ENCODE data around the gene PXDN.

The PXDN gene

GRCh38 chr2:1755436-1756191, 11.3 kb upstream of the PXDN start:
- H3K27me3 Mint-ChIP-seq = peaks cover 0 to 27% of the 10 kb centered on the region in 2 donors
- no peak overlapping the region for H3K4me3 Mint-ChIP-seq
- H3K27ac Mint-ChIP-seq = no peak overlapping the region

GRCh38 chr2:1754461-1755170, 10.3 kb upstream of the PXDN start:
- peaks cover 0 to 3% of the 10 kb centered on the region in 2 donors for H3K4me1 Mint-ChIP-seq (ENCODE audit: low read depth in 2 of 2)
- DNase-seq = no peak
- H3K27ac Mint-ChIP-seq = no peak overlapping the region
- no peak for ATAC-seq (replicated peaks)
- no peak overlapping the region for H3K4me3 Mint-ChIP-seq
- H3K36me3 Mint-ChIP-seq (ENCODE audit: insufficient read depth) = no peaks in the 10 kb centered on the region
- H3K9me3 Mint-ChIP-seq = peaks cover 8 to 9% of the 10 kb centered on the region in 2 donors
- peaks cover 0 to 22% of the 10 kb centered on the region in 2 donors for H3K27me3 Mint-ChIP-seq

More at GRCh38 chr2:1755436-1756191, 11.3 kb upstream of the PXDN start:
- Mint-ChIP-seq H3K4me1 (ENCODE audit: low read depth in 2 of 2) (peaks cover 0 to 3% of the 10 kb centered on the region in 2 donors), H3K9me3 (peaks cover 8 to 9% of the 10 kb centered on the region in 2 donors), H3K36me3 (ENCODE audit: insufficient read depth) (no peaks in the 10 kb centered on the region)
- no peak for DNase-seq
- no peak for ATAC-seq (replicated peaks)

- no peak overlapping the region for H3K4me3 Mint-ChIP-seq
- no peak for ATAC-seq (replicated peaks)
- DNase-seq = no peak
- H3K9me3 Mint-ChIP-seq = peaks cover 8 to 9% of the 10 kb centered on the region in 2 donors
- peaks cover 0 to 3% of the 10 kb centered on the region in 2 donors for H3K4me1 Mint-ChIP-seq (ENCODE audit: low read depth in 2 of 2)
- peaks cover 0 to 26% of the 10 kb centered on the region in 2 donors for H3K27me3 Mint-ChIP-seq
- H3K36me3 Mint-ChIP-seq (ENCODE audit: insufficient read depth) = no peaks in the 10 kb centered on the region
- H3K27ac Mint-ChIP-seq = no peak overlapping the region
Measured at GRCh38 chr2:1754046-1754445, 9.7 kb upstream of the PXDN start.

- H3K27me3 Mint-ChIP-seq = peaks cover 0 to 36% of the 10 kb centered on the region in 2 donors
- ATAC-seq (replicated peaks) = no peak
- H3K4me3 Mint-ChIP-seq = no peak overlapping the region
- peaks cover 0 to 3% of the 10 kb centered on the region in 2 donors for H3K4me1 Mint-ChIP-seq (ENCODE audit: low read depth in 2 of 2)
- peaks cover 9% of the 10 kb centered on the region in 2 donors for H3K9me3 Mint-ChIP-seq
- DNase-seq = no peak
- no peak overlapping the region for H3K27ac Mint-ChIP-seq
- H3K36me3 Mint-ChIP-seq (ENCODE audit: insufficient read depth) = no peaks in the 10 kb centered on the region
Measured at GRCh38 chr2:1752751-1753150, 8.4 kb upstream of the PXDN start.

GRCh38 chr2:1751767-1752725, 7.7 kb upstream of the PXDN start:
- DNase-seq (no peak), ATAC-seq (replicated peaks) (no peak)
- Mint-ChIP-seq H3K4me3 (no peak overlapping the region), H3K9me3 (peaks cover 9 to 16% of the 10 kb centered on the region in 2 donors), H3K36me3 (ENCODE audit: insufficient read depth) (no peaks in the 10 kb centered on the region), H3K27ac (no peak overlapping the region), H3K27me3 (peaks cover 0 to 43% of the 10 kb centered on the region in 2 donors), H3K4me1 (ENCODE audit: low read depth in 2 of 2) (peaks cover 0 to 3% of the 10 kb centered on the region in 2 donors)

- DNase-seq (no peak), ATAC-seq (replicated peaks) (no peak)
- Mint-ChIP-seq H3K36me3 (ENCODE audit: insufficient read depth) (no peaks in the 10 kb centered on the region), H3K4me3 (no peak overlapping the region), H3K9me3 (peaks cover 7 to 19% of the 10 kb centered on the region in 2 donors), H3K27me3 (peaks cover 3 to 46% of the 10 kb centered on the region in 2 donors), H3K4me1 (ENCODE audit: low read depth in 2 of 2) (peaks cover 0 to 3% of the 10 kb centered on the region in 2 donors), H3K27ac (no peak overlapping the region)
Measured at GRCh38 chr2:1750933-1751766, 6.8 kb upstream of the PXDN start.

GRCh38 chr2:1750270-1750932, 6.1 kb upstream of the PXDN start:
- no peak overlapping the region for H3K27ac Mint-ChIP-seq
- peaks cover 5 to 46% of the 10 kb centered on the region in 2 donors for H3K27me3 Mint-ChIP-seq
- ATAC-seq (replicated peaks) (no peak), DNase-seq (no peak)
- H3K36me3 Mint-ChIP-seq (ENCODE audit: insufficient read depth) = no peaks in the 10 kb centered on the region
- peaks cover 9 to 13% of the 10 kb centered on the region in 2 donors for H3K9me3 Mint-ChIP-seq
- peaks cover 0 to 3% of the 10 kb centered on the region in 2 donors for H3K4me1 Mint-ChIP-seq (ENCODE audit: low read depth in 2 of 2)
- H3K4me3 Mint-ChIP-seq = no peak overlapping the region

GRCh38 chr2:1749489-1750119, 5.3 kb upstream of the PXDN start:
- Mint-ChIP-seq H3K36me3 (ENCODE audit: insufficient read depth) (no peaks in the 10 kb centered on the region), H3K4me1 (ENCODE audit: low read depth in 2 of 2) (peaks cover 0 to 3% of the 10 kb centered on the region in 2 donors), H3K4me3 (no peak overlapping the region), H3K27ac (no peak overlapping the region), H3K27me3 (peaks cover 5 to 46% of the 10 kb centered on the region in 2 donors), H3K9me3 (peaks cover 9 to 13% of the 10 kb centered on the region in 2 donors)
- ATAC-seq (replicated peaks) = no peak
- DNase-seq = no peak

GRCh38 chr2:1748741-1749488, 4.6 kb upstream of the PXDN start:
- DNase-seq = no peak
- Mint-ChIP-seq H3K27me3 (peaks cover 5 to 46% of the 10 kb centered on the region in 2 donors), H3K36me3 (ENCODE audit: insufficient read depth) (no peaks in the 10 kb centered on the region), H3K27ac (no peak overlapping the region), H3K9me3 (peaks cover 9 to 13% of the 10 kb centered on the region in 2 donors), H3K4me1 (ENCODE audit: low read depth in 2 of 2) (peaks cover 0 to 3% of the 10 kb centered on the region in 2 donors), H3K4me3 (no peak overlapping the region)
- ATAC-seq (replicated peaks) = no peak

GRCh38 chr2:1748176-1748740, 3.9 kb upstream of the PXDN start:
- Mint-ChIP-seq H3K36me3 (ENCODE audit: insufficient read depth) (no peaks in the 10 kb centered on the region), H3K27me3 (peaks cover 5 to 46% of the 10 kb centered on the region in 2 donors), H3K9me3 (peaks cover 9 to 13% of the 10 kb centered on the region in 2 donors), H3K27ac (no peak overlapping the region), H3K4me3 (no peak overlapping the region), H3K4me1 (ENCODE audit: low read depth in 2 of 2) (peaks cover 0 to 3% of the 10 kb centered on the region in 2 donors)
- DNase-seq = no peak
- ATAC-seq (replicated peaks) = no peak
